Islet of Langerhans (tissue), 1 donor: ENCODE data around the gene PMEPA1.

Source experiments
- FAIRE-seq: peaks from one replicate; lab custom pipeline; 2011; peaks lifted over from hg19 to GRCh38; lab: Jason Lieb, UNC

Gene PMEPA1

GRCh38 chr20:57605878-57606277 lies 103.9 kb downstream of the PMEPA1 start:
- FAIRE-seq, result no peak

- no peak for FAIRE-seq
Measured at GRCh38 chr20:57605045-57605444, 104.8 kb downstream of the PMEPA1 start.

- FAIRE-seq, result no peak
Measured at GRCh38 chr20:57603120-57603519, 106.7 kb downstream of the PMEPA1 start.

- FAIRE-seq, result no peak
Measured at GRCh38 chr20:57601737-57602136, 108.1 kb downstream of the PMEPA1 start.

- no peak for FAIRE-seq
Measured at GRCh38 chr20:57601211-57601570, 108.6 kb downstream of the PMEPA1 start.

- no peak for FAIRE-seq
Measured at GRCh38 chr20:57600320-57601210, 109.2 kb downstream of the PMEPA1 start.

- FAIRE-seq, result no peak
Measured at GRCh38 chr20:57598491-57598890, 111.3 kb downstream of the PMEPA1 start.
